Adrenal gland (tissue), 12 donors: ENCODE measurements around the gene CGNL1. TPM values are rescaled to one million over a fixed set of nuclear protein-coding genes. Genes with fewer than 3 reads are reported as not detected.

ENCODE experiments used
- DNase-seq, 7 donors: peaks; one replicate each; pipeline ENCODE4 v3.0.0-alpha.2; 2019 to 2020
- H3K27ac ChIP-seq, 5 donors: fragments of 200-600 bp; sonication (generic) in 4 of 5; 1 replicate in 3 of 5; 2 replicates in 2 of 5; pipeline versions ENCODE4 v1.5.1 to v1.8.0; 2016 to 2020; ENCODE audit warnings: mild to moderate bottlenecking in 1 of 5
- H3K27me3 ChIP-seq: fragments of 200-600 bp; 2 replicates; pipeline ENCODE4 v1.8.0; 2021
- H3K36me3 ChIP-seq, 2 donors: fragments of 200-600 bp; replicated peaks in 1 of 2; 1 replicate in 1 of 2; 2 replicates in 1 of 2; pipeline versions ENCODE4 v1.5.1 to v1.8.0; 2018 to 2022
- H3K4me1 ChIP-seq, 2 donors: fragments of 200-600 bp; replicated peaks in 1 of 2; 1 replicate in 1 of 2; 2 replicates in 1 of 2; pipeline versions ENCODE4 v1.5.1 to v1.8.0; 2018 to 2021
- H3K4me3 ChIP-seq, 4 donors: fragments of 200-600 bp; sonication (generic) in 3 of 4; one replicate each; pipeline ENCODE4 v1.5.1; 2016 to 2018
- H3K9me3 ChIP-seq, 3 donors: fragments of 200-600 bp; sonication (generic) in 1 of 3; replicated peaks in 1 of 3; 1 replicate in 2 of 3; 2 replicates in 1 of 3; pipeline versions ENCODE4 v1.5.1 to v1.8.0; 2016 to 2021
- CTCF ChIP-seq, 6 experiments: fragments of 450-650 bp in 4 of 6; fragments of 200-600 bp in 2 of 6; sonication (generic) in 1 of 6; IDR thresholded peaks; 1 replicate in 5 of 6; 2 replicates in 1 of 6; pipeline versions ENCODE4 v1.5.1 to v1.8.0; 2016 to 2021; ENCODE audit warnings: antibody characterized with exemption in 6 of 6, mild to moderate bottlenecking in 2 of 6, moderate library complexity in 1 of 6
- POLR2A ChIP-seq, 2 donors: fragments of 450-650 bp; IDR thresholded peaks; one replicate each; pipeline ENCODE4 v1.6.1; 2017; ENCODE audit warnings: antibody characterized with exemption in 2 of 2, mild to moderate bottlenecking in 2 of 2, moderate library complexity in 1 of 2
- WGBS, 4 donors: extraction: QIAGEN DNeasy Blood & Tissue Kit in 2 of 4; methylation state at CpG; one replicate each; pipeline versions ENCODE4 v1.1.5 to v1.1.7; 2013 to 2017; 5-methylcytosine and 5-hydroxymethylcytosine counted together
- intact Hi-C, 2 donors: fragments of 100-400 bp; cut with DNase I; formaldehyde crosslinking; loops; one replicate each; pipeline versions ENCODE4 v1.14.1 to v1.15.0; 2022 to 2023
- polyA plus RNA-seq, 3 donors: library from polyadenylated mRNA; stranded (reverse); fragments of 200-250 nt in 2 of 3; fragments of 350-450 nt in 1 of 3; fragmentation: Illumina TruSeq in 1 of 3; extraction: RNeasy Lipid Tissue Mini Kit (QIAGEN cat#74804) in 1 of 3; gene quantifications; one replicate each; pipeline ENCODE4 v1.2.3, GENCODE V29; 2013 to 2014
- total RNA-seq, 9 donors: library from RNA; depleted of rRNA in 4 of 9; stranded (reverse); fragments of >200 nt in 4 of 9; fragments of 120-200 nt in 1 of 9; fragmentation: NEBNext Ultra II Directional in 1 of 9; extraction: Animal tissue kit (Norgen Biotek cat#: 25700) in 1 of 9; gene quantifications; one replicate each; pipeline versions ENCODE4 v1.1.0 to v1.2.4, GENCODE V29; 2013 to 2023
- donor health status: healthy with polysubstance abuse.
- donor health status: Bipolar disorder and iron deficiency.
- donor health status: DM: yes; HTN: yes; CAD: no.
- donor health status: DM: no; HTN: no; CAD: no.
- donor health status: DM: no; HTN: no; CAD: no.
- donor health status: DM: yes; HTN: yes; CAD: no.

The CGNL1 gene
- total and polyA plus RNA-seq, 12 donors, result 5.2 to 49.5 (median 22.0) TPM

GRCh38 chr15:57541271-57541670 is 165.0 kb downstream of the CGNL1 start:
- TF ChIP-seq CTCF (IDR thresholded peaks at IDR 0.05), result no peak
- no peak for TF ChIP-seq POLR2A (IDR thresholded peaks at IDR 0.05)
- no peak for DNase-seq
- Histone ChIP-seq H3K9me3 (no peaks in the 10 kb centered on the region), H3K27me3 (no peaks in the 10 kb centered on the region), H3K27ac (no peak overlapping the region), H3K4me1 (peaks cover 11 to 12% of the 10 kb centered on the region in 2 donors), H3K4me3 (no peak overlapping the region), H3K36me3 (peaks cover 0 to 22% of the 10 kb centered on the region in 2 donors)
- 81 to 91% (median 84%) methylated on average over 4 to 8 of the region's 8 CpGs for WGBS, 4 donors
- intact Hi-C loops, result no loop called here

- WGBS, 4 donors, result 30 to 42% (median 41%) methylated on average over 5 to 7 of the region's 7 CpGs
- Histone ChIP-seq H3K27me3 (no peaks in the 10 kb centered on the region), H3K4me3 (no peak overlapping the region), H3K9me3 (no peaks in the 10 kb centered on the region), H3K27ac (no peak overlapping the region), H3K4me1 (peaks cover 6% of the 10 kb centered on the region in 2 donors), H3K36me3 (peaks cover 0 to 23% of the 10 kb centered on the region in 2 donors)
- peak; percentile 75 to 94 (median 81) for DNase-seq
- intact Hi-C loops, result no loop called here
- TF ChIP-seq CTCF (IDR thresholded peaks at IDR 0.05) (peak; percentile 67 to 81 (median 76)), POLR2A (IDR thresholded peaks at IDR 0.05) (no peak)
Observed at GRCh38 chr15:57541805-57542504, 165.7 kb downstream of the CGNL1 start.

GRCh38 chr15:57542505-57542817 is 166.2 kb downstream of the CGNL1 start:
- peaks cover 0 to 23% of the 10 kb centered on the region in 2 donors for H3K36me3 ChIP-seq
- no peaks in the 10 kb centered on the region for H3K27me3 ChIP-seq
- no peaks in the 10 kb centered on the region for H3K9me3 ChIP-seq
- H3K4me3 ChIP-seq, result no peak overlapping the region
- intact Hi-C loops, result no loop called here
- no peak overlapping the region for H3K27ac ChIP-seq
- no peak for DNase-seq
- WGBS, 4 donors, result 21 to 50% (median 39%) methylated on average over 3 to 4 of the region's 4 CpGs
- no peak for TF ChIP-seq POLR2A (IDR thresholded peaks at IDR 0.05)
- TF ChIP-seq CTCF (IDR thresholded peaks at IDR 0.05), result no peak
- H3K4me1 ChIP-seq, result peaks cover 1% of the 10 kb centered on the region in 2 donors

GRCh38 chr15:57544848-57545480 is 168.7 kb downstream of the CGNL1 start:
- Histone ChIP-seq H3K4me1 (no peaks in the 10 kb centered on the region), H3K4me3 (no peak overlapping the region), H3K36me3 (peaks cover 0 to 23% of the 10 kb centered on the region in 2 donors), H3K9me3 (no peaks in the 10 kb centered on the region), H3K27me3 (no peaks in the 10 kb centered on the region), H3K27ac (no peak overlapping the region)
- WGBS, 4 donors, result 73 to 88% (median 85%) methylated on average over 8 to 11 of the region's 11 CpGs
- DNase-seq, result no peak
- no peak for TF ChIP-seq POLR2A (IDR thresholded peaks at IDR 0.05)
- no peak for TF ChIP-seq CTCF (IDR thresholded peaks at IDR 0.05)
- intact Hi-C loops, result no loop called here
